A549 (cell line): ENCODE measurements around the gene ADAMTS12.

Experiments
- CEBPB ChIP-seq, 2 experiments: fragments of >200 bp in 1 of 2; sonication (Bioruptor Twin) in 1 of 2; formaldehyde crosslinking in 1 of 2; IDR thresholded peaks; 2 replicates each; pipeline ENCODE4 v1.6.1; 2012 to 2016
- CTCF ChIP-seq: fragments of >200 bp; sonication (Bioruptor Twin); formaldehyde crosslinking; IDR thresholded peaks from 3 replicates; pipeline ENCODE4 v1.5.1; 2016
- HOXB5 ChIP-seq: fragments of 250-450 bp; sonication (Bioruptor Pico); IDR thresholded peaks from 2 replicates; pipeline ENCODE4 v1.5.0; 2020; ENCODE audit warnings: mild to moderate bottlenecking, moderate library complexity
- MAX ChIP-seq: IDR thresholded peaks from 2 replicates; pipeline ENCODE4 v1.6.1; 2012
- NFE2L2 ChIP-seq: fragments of 150-350 bp; conservative IDR thresholded peaks from 2 replicates; pipeline ENCODE4 v1.6.1; 2014; ENCODE audit warnings: low read length
- POLR2A ChIP-seq: IDR thresholded peaks from 2 replicates; pipeline ENCODE4 v1.6.1; 2012; ENCODE audit warnings: mild to moderate bottlenecking, low read length
- REST ChIP-seq: fragments of 200-600 bp; sonication (generic); IDR thresholded peaks from 2 replicates; pipeline ENCODE4 v1.6.1; 2016; ENCODE audit warnings: antibody characterized with exemption, mild to moderate bottlenecking, moderate library complexity
- RNF2 ChIP-seq: fragments of 200-600 bp; sonication (generic); IDR thresholded peaks from 2 replicates; pipeline ENCODE4 v1.6.1; 2016; ENCODE audit warnings: low read depth, mild to moderate bottlenecking, antibody characterized with exemption, moderate library complexity, borderline replicate concordance
- ZNF302 ChIP-seq: fragments of 250-450 bp; sonication (Bioruptor Pico); IDR thresholded peaks from 2 replicates; pipeline ENCODE4 v1.9.0; 2021; ENCODE audit warnings: inconsistent platforms, mild to moderate bottlenecking, moderate library complexity

GRCh38 chr5:33692980-33693379, 198.8 kb downstream of the ADAMTS12 start:
- TF ChIP-seq CTCF (no peak), REST (no peak), RNF2 (no peak), POLR2A (no peak), ZNF302 (CRISPR knock-in tag) (no peak), NFE2L2 (no peak), CEBPB (IDR thresholded peaks at IDR 0.05) (no peak), MAX (no peak), HOXB5 (CRISPR knock-in tag) (no peak)
